ENCODE results near the gene NRG2. TPM values are rescaled to one million over a fixed set of nuclear protein-coding genes. Genes with fewer than 3 reads are reported as not detected.

The NRG2 gene
- total and polyA plus RNA-seq, 2 experiments from 2014 or later = 0.37 to 1.3 TPM

GRCh38 chr5:140011297-140011802 lies 31.7 kb downstream of the NRG2 start:
- no peaks in the 10 kb centered on the region for H3K36me3 Mint-ChIP-seq (ENCODE audit: low read depth)
- H3K4me3 ChIP-seq = no peak overlapping the region
- no peaks in the 10 kb centered on the region for H3K4me1 ChIP-seq (ENCODE audit: insufficient read depth)
- no peak overlapping the region for H3K4me2 ChIP-seq
- no peak overlapping the region for H3K27ac ChIP-seq (ENCODE audit: low read depth)
- ATAC-seq (no peak), DNase-seq (ENCODE audit: low spot score) (no peak)
- peaks cover 10% of the 10 kb centered on the region; the same call in 1 of the 2 replicates for H3K27me3 ChIP-seq (ENCODE audit: insufficient read depth)
- H3K4me1 Mint-ChIP-seq = no peaks in the 10 kb centered on the region
- H3K36me3 ChIP-seq (ENCODE audit: insufficient read depth) = no peaks in the 10 kb centered on the region
- no peaks in the 10 kb centered on the region for H3F3A ChIP-seq (replicated peaks; ENCODE audit: low read depth)
- no peak overlapping the region for H3K27ac Mint-ChIP-seq
- H3K9me3 Mint-ChIP-seq = no peaks in the 10 kb centered on the region
- H4K20me1 ChIP-seq (replicated peaks; ENCODE audit: insufficient read depth) = no peaks in the 10 kb centered on the region
- H3K4me3 Mint-ChIP-seq = no peak overlapping the region
- no peaks in the 10 kb centered on the region for H3K9me2 ChIP-seq (ENCODE audit: insufficient read depth)
- no peak overlapping the region for H2AFZ ChIP-seq
- no peaks in the 10 kb centered on the region for H3K79me2 ChIP-seq (replicated peaks; ENCODE audit: insufficient read depth)
- no peaks in the 10 kb centered on the region for H3K27me3 Mint-ChIP-seq (ENCODE audit: insufficient read depth, low read depth, poor library complexity)
- TF ChIP-seq CTCF (conservative IDR thresholded peaks at IDR 0.05; ENCODE audit: low read depth in 2 of 2) = no peak
- no peak for TF ChIP-seq REST (IDR thresholded peaks at IDR 0.05; ENCODE audit: unreplicated experiment)
- TF ChIP-seq ETS1 (IDR thresholded peaks at IDR 0.05) = no peak
- TF ChIP-seq EZH2phosphoT487 (IDR thresholded peaks at IDR 0.05; ENCODE audit: unreplicated experiment) = no peak
- TF ChIP-seq CREB1 (CRISPR knock-in tag; IDR thresholded peaks at IDR 0.05; ENCODE audit: low read depth) = no peak
- no peak for TF ChIP-seq NANOG (IDR thresholded peaks at IDR 0.05; ENCODE audit: borderline replicate concordance)
- TF ChIP-seq JUNB (IDR thresholded peaks at IDR 0.05; ENCODE audit: unreplicated experiment) = no peak
- TF ChIP-seq EZH2 (IDR thresholded peaks at IDR 0.05; ENCODE audit: low read depth, unreplicated experiment) = no peak
- no peak for TF ChIP-seq POLR2AphosphoS5 (IDR thresholded peaks at IDR 0.05; ENCODE audit: low read depth)
- no peak for TF ChIP-seq ZNF462 (CRISPR knock-in tag; IDR thresholded peaks at IDR 0.05)
- no peak for TF ChIP-seq ZNF331 (CRISPR knock-in tag; IDR thresholded peaks at IDR 0.05; ENCODE audit: low read depth)
- TF ChIP-seq ZNF114 (CRISPR knock-in tag; IDR thresholded peaks at IDR 0.05) = no peak
- TF ChIP-seq STAT1 (IDR thresholded peaks at IDR 0.05; ENCODE audit: unreplicated experiment) = no peak

Measured in GM23338 (cell line).